ENCODE data around the gene ZNF609.

Gene ZNF609

DNA sequence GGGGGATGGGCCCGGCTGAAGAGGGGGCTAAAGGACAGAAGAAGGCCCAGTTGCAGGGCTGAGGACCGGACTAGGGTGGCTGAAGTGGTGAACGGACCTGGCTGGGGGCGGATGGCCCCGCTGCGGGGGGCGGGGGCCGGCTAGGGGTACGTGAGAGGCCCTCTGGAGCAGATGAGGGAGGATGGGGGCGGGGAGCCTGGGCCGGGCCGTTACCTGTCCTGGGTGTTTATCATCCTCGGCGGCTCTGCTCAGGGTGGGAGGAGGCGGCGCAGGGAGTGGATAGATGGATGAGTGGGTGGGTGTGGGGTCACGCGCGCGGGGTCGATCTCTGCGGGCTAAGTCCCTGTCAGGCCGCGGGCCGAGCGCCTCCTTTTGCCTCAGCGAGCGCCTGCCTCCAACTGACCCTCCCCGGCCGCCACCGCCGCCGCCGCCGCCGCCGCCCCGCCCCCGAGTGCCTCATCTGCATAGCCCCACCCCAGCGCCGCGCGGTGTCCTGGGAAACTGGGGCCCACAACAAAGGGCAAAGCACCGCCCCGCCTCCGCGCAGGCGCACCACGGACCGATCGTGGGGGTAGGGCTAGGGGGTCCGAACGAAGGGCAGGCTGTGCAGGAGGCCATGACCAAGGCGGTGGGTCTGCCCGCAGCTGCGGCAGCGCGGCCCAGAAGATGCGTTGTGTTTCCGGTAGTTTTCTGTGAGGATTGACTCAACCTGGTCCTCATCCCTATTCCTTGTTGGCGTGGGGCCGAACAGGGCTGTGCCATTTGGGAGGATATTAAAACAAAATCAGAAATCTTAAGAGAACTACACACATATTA is 242.6 kb downstream of the ZNF609 start:
- DNase-seq, result peak; percentile 14

DNA sequence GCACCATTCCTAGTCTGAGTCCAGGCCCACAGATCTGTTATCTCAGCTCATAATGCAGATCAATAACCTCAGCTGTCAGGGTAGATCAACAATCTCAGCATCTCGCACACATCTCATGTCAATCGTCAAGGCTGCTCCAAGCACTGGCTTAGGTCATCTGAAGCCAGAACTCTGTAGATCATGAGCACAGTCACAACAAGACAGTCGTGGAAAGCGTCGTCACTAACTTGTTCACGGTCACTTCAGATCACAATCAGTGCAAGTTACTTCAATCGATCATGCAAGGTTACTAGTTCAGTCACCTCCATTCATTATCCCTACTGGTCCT is 243.2 kb downstream of the ZNF609 start:
- no peak for DNase-seq

DNA sequence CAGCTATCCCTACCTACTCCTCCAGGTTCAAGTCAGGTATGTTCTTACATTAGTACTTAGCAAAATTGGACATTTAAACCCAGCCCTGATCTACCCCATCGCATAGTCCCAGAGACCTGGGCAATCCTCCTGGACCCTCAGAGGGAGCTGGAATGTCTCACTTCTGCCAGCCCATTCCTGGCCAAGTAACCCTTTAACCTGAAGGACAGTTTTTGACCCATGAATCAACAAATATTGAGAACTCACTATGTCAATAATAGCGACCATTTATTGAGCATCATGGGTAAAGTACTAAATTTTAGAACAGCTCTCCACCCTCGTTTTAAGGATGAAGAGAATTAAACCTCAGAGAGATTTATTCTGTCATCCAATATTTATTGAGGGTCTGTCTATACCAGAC is 244.6 kb downstream of the ZNF609 start:
- no peak for DNase-seq

DNA sequence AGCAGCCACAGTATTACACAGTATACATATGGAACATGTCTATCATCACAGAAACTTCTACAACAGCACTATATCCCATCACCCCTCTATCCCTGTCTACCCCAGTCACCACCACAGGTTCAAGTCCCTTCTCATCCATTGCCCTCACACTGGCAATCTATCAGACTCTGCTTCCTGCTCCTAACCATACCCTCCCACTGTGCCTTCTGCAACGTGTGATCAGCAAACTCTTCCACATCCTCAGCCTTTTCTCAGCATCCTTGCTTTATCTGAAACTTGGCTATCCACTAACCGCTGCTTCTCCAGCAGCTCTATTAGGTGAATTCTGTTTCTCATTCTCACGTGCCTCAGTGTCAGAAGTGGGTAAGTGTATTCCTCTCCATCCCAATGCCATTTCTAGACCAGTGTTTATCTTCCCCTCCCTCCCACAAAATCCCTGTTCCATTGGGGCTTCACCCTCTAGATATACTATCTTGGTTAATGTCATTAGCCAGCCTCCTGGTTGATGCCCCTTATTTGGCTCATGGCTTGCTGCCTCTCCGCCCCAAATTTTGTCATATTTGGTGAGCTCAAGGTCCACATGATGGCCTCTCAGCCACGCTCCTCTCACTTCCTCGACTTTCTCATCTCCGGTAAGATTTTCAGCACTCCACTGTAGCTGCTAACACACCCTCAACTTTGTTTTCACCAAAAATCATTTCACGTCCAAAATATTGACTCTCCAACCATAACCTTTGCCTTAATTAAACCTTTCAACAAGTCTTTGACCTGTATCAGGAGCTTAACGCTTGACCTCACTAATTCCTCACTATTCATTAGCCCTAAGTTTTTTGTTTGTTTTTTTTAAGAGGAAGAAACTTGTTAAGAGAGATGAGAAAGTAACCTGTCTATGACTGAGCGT is 245.9 kb downstream of the ZNF609 start:
- no peak for DNase-seq

DNA sequence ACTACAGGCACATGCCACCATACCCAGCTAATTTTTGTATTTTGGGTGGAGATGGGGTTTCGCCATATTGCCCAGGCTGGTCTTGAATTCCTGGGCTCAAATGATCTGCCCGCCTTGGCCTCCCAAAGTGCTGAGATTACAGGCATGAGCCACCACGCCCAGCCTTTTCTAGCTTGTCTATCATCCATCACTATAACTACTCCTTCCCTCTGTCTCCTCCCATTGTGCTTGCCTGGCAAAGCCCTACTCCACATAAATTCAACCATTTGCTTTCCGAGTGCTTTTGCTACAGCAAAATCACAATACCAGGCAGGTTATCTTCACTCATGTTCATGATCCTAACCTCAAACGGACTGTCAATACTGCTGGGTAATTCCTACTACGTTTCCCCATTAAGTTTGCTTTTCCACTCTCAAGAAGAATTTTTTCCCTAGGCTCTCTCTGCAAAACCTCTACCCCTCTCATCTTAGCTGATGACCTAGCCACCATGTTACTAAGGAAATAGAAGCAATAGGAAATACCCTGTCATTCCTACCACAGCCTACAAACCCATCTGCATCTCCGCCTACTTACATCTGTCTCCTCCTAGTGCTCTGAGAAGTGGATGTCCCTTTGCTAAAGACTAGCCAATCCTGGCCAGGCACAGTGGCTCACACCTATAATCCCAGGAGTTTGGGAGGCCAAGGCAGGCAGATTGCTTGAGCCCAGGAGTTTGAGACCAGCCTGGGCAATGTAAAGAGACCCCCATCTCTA is 250.5 kb downstream of the ZNF609 start:
- no peak for DNase-seq

DNA sequence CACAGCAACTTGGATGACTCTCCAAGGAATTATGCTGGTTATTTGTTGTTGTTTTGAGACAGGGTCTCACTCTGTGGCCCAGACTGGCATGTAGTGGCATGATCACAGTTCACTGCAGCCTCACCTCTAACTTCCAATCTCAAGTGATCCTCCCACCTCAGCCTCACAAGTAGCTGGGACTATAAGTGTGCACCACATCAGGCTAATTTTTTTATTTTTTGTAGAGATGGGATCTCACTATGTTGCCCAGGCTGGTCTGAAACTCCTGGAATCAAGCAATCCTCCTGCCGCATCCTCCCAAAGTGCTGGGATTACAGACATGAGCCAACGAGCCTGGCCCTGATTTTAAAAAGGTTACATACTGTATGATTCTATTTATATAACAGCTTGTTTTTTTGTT is 252.0 kb downstream of the ZNF609 start:
- DNase-seq, result no peak

DNA sequence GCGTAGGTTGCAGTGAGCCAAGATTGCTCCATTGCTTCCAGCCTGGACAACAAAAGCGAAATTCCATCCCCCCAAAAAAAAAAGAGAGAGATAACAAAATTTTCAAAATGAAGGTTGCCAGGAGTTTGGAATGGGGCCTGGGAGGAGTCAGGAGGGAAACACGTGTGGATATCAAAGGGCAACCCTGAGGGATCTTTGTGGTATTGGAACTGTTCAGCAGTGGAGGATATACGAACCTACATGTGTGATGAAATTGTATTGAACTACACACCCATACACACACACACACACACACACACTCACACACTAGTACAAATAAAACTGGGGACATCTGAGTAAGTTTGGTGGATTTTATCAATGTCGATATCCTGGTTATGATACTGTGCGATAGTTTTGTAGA is 253.2 kb downstream of the ZNF609 start:
- DNase-seq, result no peak

DNA sequence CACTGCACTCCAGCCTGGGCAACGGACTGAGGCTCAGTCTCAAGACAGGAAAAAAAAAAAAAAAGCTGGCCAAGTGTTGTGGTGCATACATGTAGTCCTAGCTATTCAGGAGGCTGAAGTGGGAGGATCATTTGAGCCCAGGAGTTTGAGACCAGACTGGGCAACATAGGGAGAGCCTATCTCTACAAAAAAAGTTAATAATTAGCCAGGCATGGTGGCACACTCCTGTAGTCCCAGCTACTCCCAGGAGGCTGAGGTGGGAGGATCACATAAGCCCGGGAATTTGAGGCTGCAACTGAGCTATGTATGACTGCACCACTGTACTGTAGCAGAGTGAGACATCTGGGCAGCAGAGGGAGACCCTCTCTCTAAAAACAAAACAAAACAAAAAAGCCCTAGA is 256.1 kb downstream of the ZNF609 start:
- no peak for DNase-seq

DNA sequence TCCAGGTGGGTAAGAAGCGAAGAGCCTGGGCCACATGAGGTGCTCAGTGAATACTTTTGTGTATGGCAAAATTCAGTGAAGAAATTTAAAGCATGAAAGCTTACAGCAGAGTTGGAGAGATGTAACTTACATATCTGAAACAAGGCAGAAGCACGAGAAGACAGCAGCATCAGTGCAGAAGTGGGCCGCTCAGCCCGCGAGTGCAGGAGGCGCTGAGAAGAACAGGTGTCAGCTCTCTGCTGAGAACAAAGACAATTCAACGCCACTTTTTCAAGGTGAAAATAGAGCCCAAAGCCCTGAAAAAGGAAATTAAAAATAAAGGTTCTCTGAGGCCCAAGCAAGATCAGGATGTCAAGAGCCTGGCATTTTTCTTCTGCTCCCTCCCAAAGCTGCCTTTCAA is 256.8 kb downstream of the ZNF609 start:
- no peak for DNase-seq

DNA sequence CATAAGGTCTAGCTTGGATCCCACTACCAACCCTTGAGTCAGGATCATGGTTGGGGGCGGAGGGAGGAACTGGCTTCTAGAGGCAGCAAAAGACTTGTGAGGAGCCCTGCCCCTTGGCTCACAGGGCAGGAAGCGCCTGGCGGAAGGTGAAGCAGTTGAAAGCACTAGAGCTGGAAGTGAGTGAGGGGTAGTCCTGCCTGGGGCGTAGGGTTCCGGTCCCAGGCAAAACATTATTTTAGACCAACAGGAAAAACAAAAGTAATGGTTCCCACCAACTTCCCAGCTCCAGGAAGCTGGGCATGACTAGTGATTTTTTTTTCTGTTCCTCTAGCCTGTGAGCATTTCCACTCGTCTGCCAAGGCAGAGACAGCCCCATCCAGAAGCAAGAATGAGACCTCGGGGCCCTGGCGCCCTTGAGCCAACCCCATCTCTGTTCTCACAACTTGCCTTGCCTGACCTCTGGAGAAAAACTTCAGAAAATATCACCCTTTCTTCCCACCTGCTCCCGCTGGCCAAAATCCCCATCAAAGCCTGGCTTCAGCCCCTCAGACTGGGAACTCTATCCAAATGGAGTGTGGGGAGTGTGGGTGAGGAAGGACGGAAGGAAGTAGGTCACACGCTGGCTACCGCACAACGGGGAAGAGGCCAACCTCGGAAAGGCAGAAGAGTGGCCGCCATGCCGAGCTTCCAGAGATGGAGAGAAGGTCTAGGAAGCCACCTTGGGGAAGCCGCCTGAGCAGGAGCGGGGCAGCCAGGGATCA is 257.5 kb downstream of the ZNF609 start:
- no peak for DNase-seq

DNA sequence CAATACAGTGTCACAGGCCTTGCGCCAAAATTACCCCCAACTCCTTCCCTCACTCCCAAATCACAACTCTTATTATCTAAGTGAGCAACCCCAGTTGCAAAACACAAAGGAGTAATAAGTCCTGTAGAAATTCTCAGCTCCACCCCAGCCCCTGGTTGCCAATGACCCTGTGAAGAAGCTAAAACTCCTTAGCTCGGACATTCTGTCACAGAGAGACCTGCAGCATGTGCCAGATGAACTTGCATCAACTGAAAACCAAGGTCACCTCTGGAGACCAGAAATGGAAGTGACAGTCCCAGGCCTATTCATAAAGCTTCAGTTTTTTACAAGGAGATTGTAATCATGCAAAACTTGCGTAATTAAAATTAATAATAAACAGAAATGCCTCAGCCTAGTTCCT is 259.8 kb downstream of the ZNF609 start:
- no peak for DNase-seq

DNA sequence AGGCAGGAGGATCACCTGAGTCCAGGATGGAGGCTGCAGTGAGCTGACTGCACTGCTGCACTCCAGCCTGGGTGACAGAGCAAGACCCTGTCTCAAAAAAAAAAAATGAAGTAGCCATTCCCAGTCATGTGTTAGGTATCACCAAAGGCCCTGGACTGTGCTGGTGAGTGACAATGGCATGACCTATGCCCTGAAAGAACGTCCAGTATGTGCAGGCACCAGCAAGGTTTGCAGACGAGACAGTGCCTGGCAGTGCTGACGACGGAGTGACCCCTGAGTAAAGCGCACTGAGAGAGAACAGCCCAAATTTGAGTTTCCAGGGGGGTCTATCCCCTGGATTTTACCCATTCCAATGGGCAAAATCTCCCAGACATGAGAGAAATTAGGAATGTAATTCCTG is 269.8 kb downstream of the ZNF609 start:
- no peak for DNase-seq

DNA sequence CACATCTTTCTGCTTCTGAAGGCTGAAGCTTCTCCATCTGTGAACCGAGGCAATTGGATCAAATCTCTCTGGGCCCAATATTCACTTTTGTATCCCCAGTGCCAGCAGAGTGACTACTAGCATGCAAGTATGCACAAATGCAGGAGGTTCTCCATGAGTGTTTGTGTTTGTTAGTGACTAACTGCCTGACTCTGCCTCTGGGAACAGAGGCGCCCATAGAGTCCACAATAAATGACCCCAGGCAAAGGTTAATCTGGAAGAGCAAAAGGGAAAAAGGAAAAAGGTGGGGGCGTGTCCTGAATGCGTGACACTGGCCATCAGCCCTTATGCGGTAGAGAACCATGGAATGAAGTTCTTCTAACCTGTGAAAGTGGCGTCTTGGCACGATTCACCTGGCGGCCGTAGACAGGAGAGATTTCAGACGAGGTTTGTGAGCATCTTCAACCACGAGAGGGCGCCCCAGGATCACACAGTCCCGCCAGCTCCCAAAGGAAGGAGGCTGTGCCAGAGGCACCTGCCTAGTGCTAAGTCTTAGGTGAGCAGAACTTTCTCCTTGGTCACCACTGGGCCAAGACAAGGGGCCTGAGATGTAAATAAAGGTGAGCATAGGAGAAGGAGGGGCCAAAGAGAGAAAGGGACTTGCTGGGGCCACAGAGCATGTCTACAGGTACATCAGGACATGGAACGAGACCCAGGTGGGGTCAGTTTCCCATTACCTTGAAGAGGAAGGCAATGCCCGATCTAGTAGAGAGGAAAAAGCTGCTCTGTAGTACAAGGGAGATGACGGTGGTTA is 270.8 kb downstream of the ZNF609 start:
- DNase-seq, result no peak

DNA sequence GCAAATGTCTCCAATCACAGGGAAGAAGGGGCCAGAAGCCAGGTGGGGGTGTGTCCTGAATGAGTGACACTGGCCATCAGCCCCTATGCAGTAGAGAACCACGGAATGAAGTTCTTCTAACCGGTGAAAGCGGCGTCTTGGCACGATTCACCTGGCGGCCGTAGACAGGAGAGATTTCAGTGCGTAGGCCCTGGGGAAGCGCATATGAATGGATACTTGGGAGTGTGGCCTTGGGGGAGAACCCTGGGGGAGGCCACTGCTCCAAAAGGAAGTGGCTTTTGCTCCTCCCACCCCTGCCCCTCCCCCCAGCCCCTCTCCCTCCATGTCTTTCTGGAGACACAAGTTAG is 271.4 kb downstream of the ZNF609 start:
- no peak for DNase-seq

DNA sequence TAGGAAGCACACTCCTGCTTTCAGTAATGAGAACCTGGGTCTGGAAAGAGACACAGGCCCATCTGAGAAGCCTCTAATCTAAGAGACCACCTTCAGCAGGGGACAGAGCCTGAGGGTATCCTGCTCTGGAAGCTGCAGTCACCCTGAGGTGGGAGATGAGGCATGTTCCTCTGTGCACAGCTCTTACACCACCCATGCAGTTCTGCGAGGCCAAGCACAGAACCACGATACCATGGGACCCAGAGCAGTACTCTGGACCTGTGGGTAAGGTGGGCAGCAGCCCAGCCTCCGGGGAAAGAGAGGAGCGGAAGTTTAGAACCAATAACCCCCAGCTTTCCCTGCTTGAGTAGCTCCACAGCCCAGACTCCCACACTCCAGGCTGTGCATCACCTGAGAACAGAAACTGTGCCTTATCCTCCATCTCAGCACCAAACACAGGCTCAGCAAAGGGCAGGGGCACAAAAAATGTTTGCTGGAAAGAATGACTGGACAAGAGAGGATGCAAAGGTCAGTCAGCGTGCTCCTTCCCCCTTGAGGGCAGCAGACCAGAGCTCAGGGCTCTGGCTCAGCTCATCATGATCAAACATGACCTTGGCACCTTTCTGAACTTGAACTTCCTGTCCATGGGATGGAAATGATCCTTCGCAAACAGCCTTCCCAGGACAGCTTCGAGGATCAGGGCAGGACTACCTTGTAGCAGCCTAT is 271.9 kb downstream of the ZNF609 start:
- no peak for DNase-seq

Measured in SIG-M5 (cell line).